ENCODE results near the gene PSMB2.
"Not testable (repeated sequence)": the region's sequence is repeated elsewhere in the genome, so short reads cannot be mapped to it uniquely, and the experiment has no call there.

Gene PSMB2

GRCh38 chr1:35641233-35641866 is at the start of gene PSMB2:
Gene PSMB2, minus strand, starts transcription at chr1:35641526. Its CDS starts 94 bp downstream, at chr1:35641432.
- in situ Hi-C loops (cut with MboI; ENCODE audit: low sequenced_read_pairs), result no loop called here

GRCh38 chr1:35691080-35691479 is 49.8 kb upstream of the PSMB2 start:
- in situ Hi-C loops (cut with MboI; ENCODE audit: low sequenced_read_pairs), result no loop called here

DNA sequence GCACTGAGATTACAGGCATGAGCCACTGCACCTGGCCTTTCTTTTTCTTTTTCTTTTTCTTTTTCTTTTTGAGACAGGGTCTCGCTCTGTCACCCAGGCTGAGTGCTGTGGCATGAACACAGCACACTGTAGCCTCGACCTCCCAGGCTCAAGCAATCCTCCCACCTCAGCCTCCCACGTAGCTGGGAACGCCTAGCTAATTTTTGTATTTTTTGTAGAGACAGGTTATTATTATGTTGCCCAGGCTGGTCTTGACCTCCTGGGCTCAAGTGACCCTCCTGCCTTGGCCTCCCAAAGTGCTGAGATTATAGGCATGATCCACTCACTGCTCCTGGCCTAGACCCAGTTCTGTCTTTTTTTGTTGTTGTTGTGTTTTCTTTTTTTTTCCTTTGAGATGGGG is 48.8 kb upstream of the PSMB2 start:
- in situ Hi-C loops (cut with MboI; ENCODE audit: low sequenced_read_pairs), result not testable (repeated sequence)

- in situ Hi-C loops (cut with MboI; ENCODE audit: low sequenced_read_pairs), result no loop called here
Observed at GRCh38 chr1:35688161-35688560, 46.8 kb upstream of the PSMB2 start.

DNA sequence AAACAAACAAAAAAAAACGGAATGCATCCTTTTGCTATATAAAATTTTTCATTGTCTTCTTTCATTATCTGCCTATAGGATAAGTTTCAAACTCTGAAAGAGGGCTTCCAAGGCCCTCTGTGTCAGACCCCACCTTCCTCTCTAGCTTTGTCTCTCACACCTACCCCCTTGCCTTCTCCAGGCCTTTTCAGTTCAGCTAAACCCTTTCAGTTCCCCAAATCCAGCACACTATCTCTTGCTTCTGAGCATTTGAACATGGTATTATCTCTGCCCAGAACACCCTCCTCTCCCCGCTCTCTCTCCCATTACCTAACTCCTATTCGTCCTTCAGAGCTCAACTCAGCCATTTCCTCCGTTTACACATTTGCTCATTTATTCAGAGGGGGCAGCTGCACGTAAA is 41.7 kb upstream of the PSMB2 start:
- in situ Hi-C loops (cut with MboI; ENCODE audit: low sequenced_read_pairs), result no loop called here

GRCh38 chr1:35680271-35680670 is 38.9 kb upstream of the PSMB2 start:
- in situ Hi-C loops (cut with MboI; ENCODE audit: low sequenced_read_pairs), result no loop called here

- in situ Hi-C loops (cut with MboI; ENCODE audit: low sequenced_read_pairs), result no loop called here
Observed at GRCh38 chr1:35675773-35676172, 34.4 kb upstream of the PSMB2 start.

- in situ Hi-C loops (cut with MboI; ENCODE audit: low sequenced_read_pairs), result no loop called here
Observed at GRCh38 chr1:35674111-35674510, 32.8 kb upstream of the PSMB2 start.

- in situ Hi-C loops (cut with MboI; ENCODE audit: low sequenced_read_pairs), result no loop called here
Observed at GRCh38 chr1:35672116-35672515, 30.8 kb upstream of the PSMB2 start.

DNA sequence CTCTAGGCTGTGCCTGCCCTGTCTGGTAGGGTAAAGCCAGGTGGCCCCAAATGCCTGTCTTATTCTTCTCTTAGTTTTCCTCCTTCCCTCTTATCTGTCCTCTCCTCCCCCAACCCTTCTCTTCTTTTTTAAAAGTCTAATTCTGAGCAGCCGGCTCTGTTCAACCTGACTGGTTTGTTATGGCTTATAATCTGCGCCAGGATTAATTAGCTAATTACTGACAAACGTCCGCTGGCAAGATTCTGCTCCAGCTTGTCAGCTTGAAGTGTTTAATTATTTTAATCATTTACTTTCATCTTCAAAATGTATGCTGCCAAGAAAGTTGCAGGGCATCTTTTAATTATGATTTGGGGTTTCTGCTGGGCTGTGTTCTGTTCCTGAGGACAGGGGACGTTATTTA is 27.2 kb upstream of the PSMB2 start:
- in situ Hi-C loops (cut with MboI; ENCODE audit: low sequenced_read_pairs), result no loop called here

GRCh38 chr1:35666916-35667315 is 25.6 kb upstream of the PSMB2 start:
- in situ Hi-C loops (cut with MboI; ENCODE audit: low sequenced_read_pairs), result no loop called here

DNA sequence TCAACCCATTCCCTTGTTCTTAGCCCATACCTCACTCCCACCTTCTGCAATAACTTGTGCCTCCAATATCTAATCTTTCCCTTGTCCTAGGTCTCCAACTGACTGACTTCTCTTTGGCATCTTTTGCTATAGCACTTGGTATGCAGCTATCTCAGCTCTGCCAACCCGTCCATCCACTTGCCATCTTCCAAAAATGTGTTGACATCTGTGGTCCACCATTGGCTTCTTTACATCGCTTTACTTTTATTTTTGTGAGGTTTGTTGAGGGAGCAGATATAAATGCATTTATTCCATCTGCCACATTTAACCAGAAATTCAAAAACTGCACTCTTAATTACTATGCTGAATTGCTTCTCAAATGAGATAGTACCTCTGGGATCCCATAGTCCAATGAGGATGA is 24.9 kb upstream of the PSMB2 start:
- in situ Hi-C loops (cut with MboI; ENCODE audit: low sequenced_read_pairs), result no loop called here

GRCh38 chr1:35663434-35663833 is 22.1 kb upstream of the PSMB2 start:
- in situ Hi-C loops (cut with MboI; ENCODE audit: low sequenced_read_pairs), result no loop called here

DNA sequence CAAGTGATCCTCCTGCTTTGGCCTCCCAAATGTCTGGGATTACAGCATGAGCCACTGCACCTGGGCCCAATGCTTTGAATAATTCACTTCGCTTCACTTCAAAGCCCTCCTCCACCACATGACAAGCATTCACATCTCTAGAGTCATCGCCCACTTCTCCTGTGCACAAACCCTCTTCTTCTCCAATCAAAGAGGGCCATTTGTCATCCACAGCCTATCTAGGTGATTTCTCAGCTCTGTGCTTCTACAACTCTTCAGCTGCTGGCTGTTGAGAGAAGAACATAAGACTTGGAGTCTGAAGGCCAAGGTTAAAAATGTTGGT is 20.1 kb upstream of the PSMB2 start:
- in situ Hi-C loops (cut with MboI; ENCODE audit: low sequenced_read_pairs), result no loop called here

- in situ Hi-C loops (cut with MboI; ENCODE audit: low sequenced_read_pairs), result no loop called here
Observed at GRCh38 chr1:35660581-35661473, 19.5 kb upstream of the PSMB2 start.

GRCh38 chr1:35659589-35659988 is 18.3 kb upstream of the PSMB2 start:
- in situ Hi-C loops (cut with MboI; ENCODE audit: low sequenced_read_pairs), result no loop called here

- in situ Hi-C loops (cut with MboI; ENCODE audit: low sequenced_read_pairs), result no loop called here
Observed at GRCh38 chr1:35657851-35658250, 16.5 kb upstream of the PSMB2 start.

- in situ Hi-C loops (cut with MboI; ENCODE audit: low sequenced_read_pairs), result no loop called here
Observed at GRCh38 chr1:35656863-35657232, 15.5 kb upstream of the PSMB2 start.

DNA sequence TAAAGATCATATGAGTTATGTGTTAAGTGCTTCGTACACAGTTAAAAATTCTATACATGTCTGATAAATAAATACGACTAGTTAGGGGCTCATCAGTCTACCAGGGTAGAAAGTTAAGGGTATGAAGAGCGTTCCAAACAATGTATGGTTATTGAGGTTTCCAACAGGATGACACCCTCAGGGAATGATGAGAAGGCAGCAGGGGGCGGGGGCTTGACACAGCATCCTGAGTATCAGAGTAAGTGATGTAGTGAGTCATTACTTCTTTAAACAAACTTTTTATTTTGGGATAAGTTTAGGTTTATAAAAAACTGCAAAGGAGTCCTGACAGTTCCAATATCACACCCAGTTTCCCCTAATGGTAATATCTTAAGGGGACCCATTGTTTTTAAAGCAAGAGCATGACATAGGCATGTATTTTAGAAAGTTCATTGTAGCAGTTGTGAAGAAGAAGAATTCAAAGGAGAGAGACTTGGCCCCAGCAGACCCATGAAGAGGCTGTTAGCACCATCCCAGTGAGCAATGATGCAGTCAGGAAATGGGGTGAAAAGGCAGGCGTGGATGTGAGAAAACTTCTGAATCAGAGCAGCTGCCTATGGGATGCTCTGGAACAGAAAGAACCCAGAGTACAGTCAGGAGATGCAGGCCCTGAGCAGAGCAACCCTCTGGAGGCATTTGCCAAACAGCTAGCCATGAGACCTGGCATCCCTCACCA is 15.0 kb upstream of the PSMB2 start:
- in situ Hi-C loops (cut with MboI; ENCODE audit: low sequenced_read_pairs), result no loop called here

DNA sequence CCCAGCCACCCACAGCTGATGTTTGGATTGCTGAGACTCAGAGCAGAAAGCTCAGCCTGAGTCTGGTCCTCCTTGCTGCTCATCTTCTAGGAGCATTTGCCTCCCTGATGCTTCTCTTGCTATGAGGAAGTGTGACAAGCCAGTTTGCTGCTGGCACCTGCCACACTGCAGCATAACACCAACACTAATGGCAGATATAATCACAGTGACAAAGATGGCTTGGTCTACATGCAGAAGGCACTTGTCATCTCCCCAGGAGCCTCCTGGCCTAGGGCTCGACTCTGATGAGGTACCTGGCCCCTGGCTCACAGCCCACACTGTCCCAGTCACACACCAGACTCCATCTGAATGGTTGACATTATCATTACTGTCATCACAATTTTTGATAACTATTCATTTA is 13.9 kb upstream of the PSMB2 start:
- in situ Hi-C loops (cut with MboI; ENCODE audit: low sequenced_read_pairs), result no loop called here

DNA sequence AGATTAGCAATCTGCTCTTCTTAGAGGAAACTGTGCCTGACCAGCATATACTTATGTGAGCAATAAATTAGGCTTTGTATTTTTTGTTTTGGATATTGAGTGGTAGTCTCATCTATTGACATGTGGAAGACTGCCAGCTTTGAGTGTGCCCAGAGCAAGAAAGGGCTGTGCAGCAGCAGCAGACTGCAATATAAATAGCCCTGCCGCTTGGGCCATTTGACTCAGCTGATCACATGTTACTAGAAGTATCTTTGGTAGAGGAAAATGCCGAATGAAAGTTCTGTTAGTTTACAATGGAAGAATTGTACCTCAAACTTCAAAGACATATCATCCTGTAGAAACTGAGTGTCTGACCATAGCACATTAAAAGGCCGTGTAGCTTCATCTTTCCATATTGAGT is 9.1 kb upstream of the PSMB2 start:
- in situ Hi-C loops (cut with MboI; ENCODE audit: low sequenced_read_pairs), result no loop called here

DNA sequence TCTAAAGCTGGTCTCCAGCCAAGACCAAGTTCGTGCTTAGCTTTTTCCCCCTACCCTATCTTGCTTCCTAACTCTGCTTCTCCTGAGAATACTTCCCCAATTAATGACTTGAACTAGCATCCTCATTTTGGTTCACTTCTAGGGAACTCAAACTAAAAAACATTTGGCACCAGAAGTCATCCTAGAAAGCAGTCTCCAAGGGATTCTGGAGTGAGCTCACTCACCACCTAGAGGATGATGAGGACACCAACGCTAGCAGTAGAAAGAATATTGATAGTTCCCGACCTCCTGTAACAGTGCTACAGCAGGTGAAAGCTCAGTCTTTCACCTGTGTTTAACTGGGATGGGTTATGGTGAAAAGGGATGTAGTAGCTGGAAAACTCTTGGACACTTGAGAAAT is 4.7 kb upstream of the PSMB2 start:
- in situ Hi-C loops (cut with MboI; ENCODE audit: low sequenced_read_pairs), result no loop called here

Data from HL-60/S4 (cell line).